Endothelial cell of umbilical vein (primary cell): ENCODE data around the gene AMN. TPM values are rescaled to one million over a fixed set of nuclear protein-coding genes. Genes with fewer than 3 reads are reported as not detected.

Experiments used
- BruUV-seq: library from RNA; stranded (reverse); fragments of 400-500 nt; replicated peaks from 2 replicates; lab custom pipeline; 2021; lab: Mats Ljungman, UMichigan
- CTCF ChIA-PET: fragments of 300-600, 350-600 bp; sonication (Branson Sonifier 250); formaldehyde crosslinking; loops from one replicate; lab custom pipeline; 2021; ENCODE audit warnings: antibody characterized with exemption, inconsistent platforms; lab: Charles Lee
- POLR2A ChIA-PET: fragments of 300-600, 350-600 bp; sonication (Branson Sonifier 250); formaldehyde crosslinking; loops from one replicate; lab custom pipeline; 2021; ENCODE audit warnings: antibody characterized with exemption, inconsistent platforms; lab: Charles Lee
- DNase-seq: peaks from one replicate; pipeline ENCODE4 v3.0.0-alpha.2; 2011; ENCODE audit warnings: low read depth, low spot score
- FAIRE-seq: peaks from 2 replicates; lab custom pipeline; 2011; peaks lifted over from hg19 to GRCh38; lab: Jason Lieb, UNC
- H2AFZ ChIP-seq: 2 replicates; pipeline ENCODE4 v1.6.0; 2012; ENCODE audit warnings: low read depth, low read length, control low read depth, inconsistent platforms
- H3K27ac ChIP-seq: 2 replicates; pipeline ENCODE4 v1.5.1; 2011; ENCODE audit warnings: low read depth, mild to moderate bottlenecking, control low read depth, low read length, moderate library complexity; ENCODE audit not compliant: insufficient read depth
- H3K27me3 ChIP-seq, 2 experiments: 2 replicates each; pipeline versions ENCODE4 v1.6.0 to v1.6.1; 2011; ENCODE audit warnings: low read length in 2 of 2, mixed read lengths in 1 of 2; ENCODE audit not compliant: control insufficient read depth in 2 of 2, insufficient read depth in 2 of 2
- H3K36me3 ChIP-seq, 2 experiments: 2 replicates in 1 of 2; 3 replicates in 1 of 2; pipeline ENCODE4 v1.5.1; 2011; ENCODE audit warnings: low read length in 2 of 2, mild to moderate bottlenecking in 1 of 2, moderate library complexity in 1 of 2; ENCODE audit not compliant: control insufficient read depth in 2 of 2, insufficient read depth in 2 of 2; ENCODE audit errors: extremely low read depth in 1 of 2
- H3K4me1 ChIP-seq: 3 replicates; pipeline ENCODE4 v1.5.1; 2011; ENCODE audit warnings: mild to moderate bottlenecking, low read length; ENCODE audit not compliant: control insufficient read depth, insufficient read depth; ENCODE audit errors: extremely low read depth
- H3K4me2 ChIP-seq: 2 replicates; pipeline ENCODE4 v1.6.1; 2011; ENCODE audit warnings: low read length, control low read depth, mixed read lengths; ENCODE audit not compliant: insufficient read depth
- H3K4me3 ChIP-seq, 3 experiments: fragments of 200-600 bp in 1 of 3; sonication (generic), shearing (Covaris generic) in 1 of 3; replicated peaks in 1 of 3; 2 replicates each; pipeline ENCODE4 v1.5.1; 2011 to 2016; ENCODE audit warnings: control low read depth in 3 of 3, low read length in 3 of 3, mild to moderate bottlenecking in 2 of 3, inconsistent platforms in 1 of 3, low read depth in 1 of 3, moderate library complexity in 1 of 3; ENCODE audit not compliant: insufficient read depth in 1 of 3
- H3K79me2 ChIP-seq: 2 replicates; pipeline ENCODE4 v1.6.0; 2012; ENCODE audit warnings: low read length, inconsistent platforms; ENCODE audit not compliant: control insufficient read depth, insufficient read depth
- H3K9ac ChIP-seq: replicated peaks from 2 replicates; pipeline ENCODE3; 2011; ENCODE audit warnings: low read length, control low read depth; ENCODE audit not compliant: insufficient read depth; ENCODE audit errors: extremely low read depth
- H3K9me1 ChIP-seq: replicated peaks from 3 replicates; pipeline ENCODE4 v1.6.0; 2011; ENCODE audit warnings: mild to moderate bottlenecking, low read length; ENCODE audit not compliant: control insufficient read depth, insufficient read depth; ENCODE audit errors: extremely low read depth
- H3K9me3 ChIP-seq: replicated peaks from 2 replicates; pipeline ENCODE4 v1.5.1; 2012; ENCODE audit warnings: low read length, inconsistent platforms; ENCODE audit not compliant: control insufficient read depth, insufficient read depth
- H4K20me1 ChIP-seq: replicated peaks from 2 replicates; pipeline ENCODE3; 2011; ENCODE audit warnings: mild to moderate bottlenecking, low read length; ENCODE audit not compliant: control insufficient read depth, insufficient read depth; ENCODE audit errors: extremely low read depth
- CTCF ChIP-seq, 2 donors: IDR thresholded peaks; 1 replicate in 1 of 2; 2 replicates in 1 of 2; pipeline ENCODE4 v1.5.1; 2011; ENCODE audit warnings: low read length in 2 of 2, mild to moderate bottlenecking in 2 of 2, moderate library complexity in 2 of 2, control low read depth in 1 of 2, inconsistent platforms in 1 of 2, low read depth in 1 of 2; ENCODE audit not compliant: insufficient read depth in 1 of 2; ENCODE audit errors: extremely low read depth in 1 of 2
- EZH2 ChIP-seq: IDR thresholded peaks from 2 replicates; pipeline ENCODE4 v1.6.1; 2012; ENCODE audit warnings: borderline replicate concordance, low read depth, mild to moderate bottlenecking, moderate library complexity, low read length, inconsistent platforms; ENCODE audit not compliant: severe bottlenecking
- FOS ChIP-seq: IDR thresholded peaks from 2 replicates; pipeline ENCODE4 v1.6.1; 2011; ENCODE audit warnings: mild to moderate bottlenecking, low read length, moderate library complexity, borderline replicate concordance; ENCODE audit not compliant: insufficient read depth
- JUN ChIP-seq: IDR thresholded peaks from 2 replicates; pipeline ENCODE4 v1.6.1; 2011; ENCODE audit warnings: borderline replicate concordance, low read depth; ENCODE audit not compliant: insufficient read length, insufficient read depth
- MYC ChIP-seq: IDR thresholded peaks from one replicate; pipeline ENCODE4 v1.6.1; 2011; ENCODE audit warnings: mild to moderate bottlenecking, low read depth, low read length
- dilution Hi-C: fragments of 300-500 bp; cut with MboI; formaldehyde crosslinking; loops from one replicate; pipeline ENCODE4 v1.15.0; 2019; ENCODE audit warnings: low sequenced_read_pairs; ENCODE audit not compliant: extremely low pct_ligation_motif_present
- intact Hi-C: fragments of 100-400 bp; cut with micrococcal nuclease; formaldehyde crosslinking; loops from one replicate; pipeline ENCODE4 v1.10.0; 2022
- polyA plus RNA-seq, 4 experiments: library from polyadenylated mRNA; depleted of rRNA in 3 of 4; stranded (reverse) in 3 of 4; unstranded in 1 of 4; fragments of >200 nt; gene quantifications; 2 replicates each; pipeline versions ENCODE4 v1.2.1 to v1.2.3, GENCODE V29; 2011 to 2012; ENCODE audit warnings: missing spikeins in 1 of 4
- total RNA-seq: library from RNA; stranded (reverse); gene quantifications from 2 replicates; pipeline ENCODE4 v1.2.3, GENCODE V29; 2021

The AMN gene
- total and polyA plus RNA-seq, 2 donors (not counting 3 experiments of a cell fraction or from before 2014, with no cell fraction given), result 0.03 TPM; not detected in 1

- H3K4me1 ChIP-seq, result no peaks in the 10 kb centered on the region
- peaks cover 9 to 11% of the 10 kb centered on the region in 2 experiments for H3K36me3 ChIP-seq
- no peaks in the 10 kb centered on the region for H3K9me1 ChIP-seq
- H3K4me3 ChIP-seq, result no peak overlapping the region
- no peak overlapping the region for H3K27ac ChIP-seq
- DNase-seq (no peak), FAIRE-seq (no peak)
- CTCF ChIA-PET, result interaction anchor here (0.7 kb wide), 1 partner anchor 179 kb away, joined by 5 read pairs; no protein-coding TSS in a partner anchor
- intact Hi-C loops, result no loop called here
- dilution Hi-C loops, result no loop called here
- H3K4me2 ChIP-seq, result no peak overlapping the region
- TF ChIP-seq MYC (no peak), FOS (no peak), EZH2 (no peak), CTCF (IDR thresholded peaks at IDR 0.05; ENCODE audit: extremely low read depth in 1 of 2, insufficient read depth in 1 of 2, low read depth in 1 of 2, low read length in 2 of 2) (no peak), JUN (no peak)
- H3K9me3 ChIP-seq, result no peaks in the 10 kb centered on the region
- no peak overlapping the region for H3K9ac ChIP-seq
- H4K20me1 ChIP-seq, result no peaks in the 10 kb centered on the region
- H3K79me2 ChIP-seq, result no peaks in the 10 kb centered on the region
- no peak overlapping the region for H2AFZ ChIP-seq
- no TSS peak for BruUV-seq
- no peaks in the 10 kb centered on the region for H3K27me3 ChIP-seq
- POLR2A ChIA-PET, result no interaction called here
Measured at GRCh38 chr14:102873131-102873530, 49.3 kb upstream of the AMN start.
